ENCODE measurements around the gene FRYL. TPM values are rescaled to one million over a fixed set of nuclear protein-coding genes. Genes with fewer than 3 reads are reported as not detected.

Gene FRYL
- total RNA-seq, 1 experiment from 2014 or later: 53.9 TPM

GRCh38 chr4:48645225-48645794, 134.8 kb downstream of the FRYL start:
- Histone ChIP-seq H3K36me3 (ENCODE audit: low read depth) (no peaks in the 10 kb centered on the region), H4K20me1 (ENCODE audit: insufficient read depth) (0 out of 2 replicates have a peak, but pooled peaks cover 2% of the 10 kb centered on the region), H3K27me3 (ENCODE audit: insufficient read depth, low read depth) (no peaks in the 10 kb centered on the region), H3K4me2 (no peak overlapping the region), H3K79me2 (ENCODE audit: low read depth) (no peaks in the 10 kb centered on the region), H3K9me3 (ENCODE audit: insufficient read depth, low read depth) (no peaks in the 10 kb centered on the region), H3K9me2 (ENCODE audit: insufficient read depth) (no peaks in the 10 kb centered on the region; the same call in 1 of the 2 replicates), H2AFZ (no peak overlapping the region), H3K4me3 (no peak overlapping the region), H3F3A (ENCODE audit: insufficient read depth, low read depth) (no peaks in the 10 kb centered on the region), H3K27ac (no peak overlapping the region), H3K4me1 (replicated peaks; ENCODE audit: insufficient read depth) (no peaks in the 10 kb centered on the region)
- DNase-seq: no peak
- POLR2A ChIA-PET (ENCODE audit: unreplicated experiment): interaction anchor here (0.6 kb wide), 1 partner anchor 184 kb away, joined by 3 read pairs; no protein-coding TSS in a partner anchor
- intact Hi-C loops (cut with micrococcal nuclease; ENCODE audit: unreplicated experiment): no loop called here
- CTCF ChIA-PET: no interaction called here
- no TSS peak for BruUV-seq (replicated peaks)
- TF ChIP-seq CTCF (conservative IDR thresholded peaks at IDR 0.05): no peak
- TF ChIP-seq EZH2 (IDR thresholded peaks at IDR 0.05; ENCODE audit: low read depth): no peak

- H3K9me3 ChIP-seq (ENCODE audit: insufficient read depth, low read depth): 0 out of 2 replicates have a peak, but pooled peaks cover 3% of the 10 kb centered on the region
- H3K79me2 ChIP-seq (ENCODE audit: low read depth): 0 out of 2 replicates have a peak, but pooled peaks cover 6% of the 10 kb centered on the region
- H4K20me1 ChIP-seq (ENCODE audit: insufficient read depth): no peaks in the 10 kb centered on the region
- no peaks in the 10 kb centered on the region for H3F3A ChIP-seq (ENCODE audit: insufficient read depth, low read depth)
- no peaks in the 10 kb centered on the region for H3K27me3 ChIP-seq (ENCODE audit: insufficient read depth, low read depth)
- DNase-seq: no peak
- H3K4me1 ChIP-seq (replicated peaks; ENCODE audit: insufficient read depth): no peaks in the 10 kb centered on the region
- H3K4me3 ChIP-seq: no peak overlapping the region
- ChIA-PET CTCF (interaction anchor here (0.6 kb wide), 1 partner anchor 335 kb away, joined by 4 read pairs; no protein-coding TSS in a partner anchor), POLR2A (ENCODE audit: unreplicated experiment) (no interaction called here)
- no peak overlapping the region for H3K4me2 ChIP-seq
- H3K36me3 ChIP-seq (ENCODE audit: low read depth): no peaks in the 10 kb centered on the region
- no peaks in the 10 kb centered on the region for H3K9me2 ChIP-seq (ENCODE audit: insufficient read depth)
- no TSS peak for BruUV-seq (replicated peaks)
- H3K27ac ChIP-seq: no peak overlapping the region
- no peak overlapping the region for H2AFZ ChIP-seq
- intact Hi-C loops (cut with micrococcal nuclease; ENCODE audit: unreplicated experiment): no loop called here
- TF ChIP-seq CTCF (conservative IDR thresholded peaks at IDR 0.05) (no peak), EZH2 (IDR thresholded peaks at IDR 0.05; ENCODE audit: low read depth) (no peak)
Measured at GRCh38 chr4:48642421-48643374, 137.4 kb downstream of the FRYL start.

- Histone ChIP-seq H3K4me1 (replicated peaks; ENCODE audit: insufficient read depth) (no peaks in the 10 kb centered on the region), H3K9me3 (ENCODE audit: insufficient read depth, low read depth) (0 out of 2 replicates have a peak, but pooled peaks cover 3% of the 10 kb centered on the region), H2AFZ (no peak overlapping the region), H3K4me2 (no peak overlapping the region), H4K20me1 (ENCODE audit: insufficient read depth) (no peaks in the 10 kb centered on the region), H3F3A (ENCODE audit: insufficient read depth, low read depth) (0 out of 2 replicates have a peak, but pooled peaks cover under 1% of the 10 kb centered on the region), H3K4me3 (no peak overlapping the region), H3K9me2 (ENCODE audit: insufficient read depth) (no peaks in the 10 kb centered on the region), H3K36me3 (ENCODE audit: low read depth) (no peaks in the 10 kb centered on the region), H3K27ac (no peak overlapping the region), H3K79me2 (ENCODE audit: low read depth) (0 out of 2 replicates have a peak, but pooled peaks cover 9% of the 10 kb centered on the region), H3K27me3 (ENCODE audit: insufficient read depth, low read depth) (no peaks in the 10 kb centered on the region)
- DNase-seq: no peak
- no TSS peak for BruUV-seq (replicated peaks)
- intact Hi-C loops (cut with micrococcal nuclease; ENCODE audit: unreplicated experiment): no loop called here
- TF ChIP-seq EZH2 (IDR thresholded peaks at IDR 0.05; ENCODE audit: low read depth) (no peak), CTCF (conservative IDR thresholded peaks at IDR 0.05) (no peak)
- CTCF ChIA-PET: no interaction called here
- POLR2A ChIA-PET (ENCODE audit: unreplicated experiment): no interaction called here
Measured at GRCh38 chr4:48641401-48641800, 138.7 kb downstream of the FRYL start.

Measured in PC-9 (cell line).